GM12873 (cell line): ENCODE data around the gene HOXC12.

Experiments used
- CTCF ChIP-seq: IDR thresholded peaks from 2 replicates; pipeline ENCODE4 v1.5.1; 2012; ENCODE audit warnings: low read depth, mild to moderate bottlenecking, moderate library complexity, low read length, control low read depth; ENCODE audit not compliant: insufficient read depth; ENCODE audit errors: missing control alignments

The HOXC12 gene

GRCh38 chr12:53996240-53997203 is 41.8 kb downstream of the HOXC12 start:
- no peak for TF ChIP-seq CTCF

GRCh38 chr12:53997204-53998109 is 42.8 kb downstream of the HOXC12 start:
- TF ChIP-seq CTCF = no peak

GRCh38 chr12:53998110-53998899 is 43.6 kb downstream of the HOXC12 start:
- no peak for TF ChIP-seq CTCF

GRCh38 chr12:53998900-53999236 is 44.2 kb downstream of the HOXC12 start:
- no peak for TF ChIP-seq CTCF

- TF ChIP-seq CTCF = no peak
Measured at GRCh38 chr12:53999559-54000115, 44.9 kb downstream of the HOXC12 start.

GRCh38 chr12:54000116-54001114 is 45.7 kb downstream of the HOXC12 start, which contains the start of gene HOXC9:
TSS of gene HOXC9 (plus strand) at chr12:54000161. CDS start at chr12:54000189, 28 bp downstream.
- TF ChIP-seq CTCF = no peak
